HepG2 (cell line): ENCODE results near the gene CASP1. TPM values are rescaled to one million over a fixed set of nuclear protein-coding genes. Genes with fewer than 3 reads are reported as not detected.

Source experiments
- AHR ChIP-seq: IDR thresholded peaks from 2 replicates; pipeline ENCODE4 v1.6.1; 2018; ENCODE audit warnings: missing genetic modification reagents, missing compliant biosample characterization
- CREB1 ChIP-seq, 2 experiments: fragments of 450-650 bp in 1 of 2; IDR thresholded peaks; 2 replicates each; pipeline ENCODE4 v1.6.1; 2016 to 2017; ENCODE audit warnings: control low read depth in 1 of 2, mild to moderate bottlenecking in 1 of 2, missing compliant biosample characterization in 1 of 2, missing genetic modification characterization in 1 of 2
- FOXP4 ChIP-seq: sonication (generic); formaldehyde crosslinking; IDR thresholded peaks from 2 replicates; pipeline ENCODE4 v1.4.0; 2020; ENCODE audit warnings: missing genetic modification reagents
- MATR3 ChIP-seq: sonication (generic); formaldehyde crosslinking; IDR thresholded peaks from 2 replicates; pipeline ENCODE4 v1.4.0; 2020; ENCODE audit warnings: missing genetic modification reagents
- MED8 ChIP-seq: sonication (generic); formaldehyde crosslinking; IDR thresholded peaks from 2 replicates; pipeline ENCODE4 v1.8.1; 2023; ENCODE audit warnings: mild to moderate bottlenecking, missing genetic modification reagents; ENCODE audit not compliant: insufficient replicate concordance
- MZF1 ChIP-seq: sonication (generic); formaldehyde crosslinking; IDR thresholded peaks from 2 replicates; pipeline ENCODE4 v1.8.1; 2023; ENCODE audit warnings: mild to moderate bottlenecking, missing genetic modification reagents, borderline replicate concordance
- SNRNP70 ChIP-seq: fragments of 200-400 bp; formaldehyde crosslinking; IDR thresholded peaks from 2 replicates; pipeline ENCODE4 v1.6.1; 2017; ENCODE audit warnings: mild to moderate bottlenecking, low read depth, low read length, moderate library complexity
- TIGD3 ChIP-seq: sonication (generic); formaldehyde crosslinking; IDR thresholded peaks from 2 replicates; pipeline ENCODE4 v1.5.1; 2020; ENCODE audit warnings: mild to moderate bottlenecking, missing genetic modification reagents, borderline replicate concordance
- ZBTB26 ChIP-seq: IDR thresholded peaks from 2 replicates; pipeline ENCODE4 v1.6.1; 2016; ENCODE audit warnings: missing compliant biosample characterization, missing genetic modification reagents, borderline replicate concordance
- ZNF142 ChIP-seq: sonication (generic); formaldehyde crosslinking; IDR thresholded peaks from 2 replicates; pipeline ENCODE4 v1.4.0; 2020; ENCODE audit warnings: missing genetic modification reagents
- ZNF281 ChIP-seq: sonication (generic); formaldehyde crosslinking; IDR thresholded peaks from 2 replicates; pipeline ENCODE4 v1.4.0; 2020; ENCODE audit warnings: missing genetic modification reagents, borderline replicate concordance
- ZNF605 ChIP-seq: sonication (generic); formaldehyde crosslinking; IDR thresholded peaks from 2 replicates; pipeline ENCODE4 v1.8.0; 2022; ENCODE audit warnings: mild to moderate bottlenecking, missing genetic modification reagents
- polyA plus RNA-seq, 8 experiments: library from polyadenylated mRNA; depleted of rRNA in 3 of 8; stranded (reverse) in 7 of 8; unstranded in 1 of 8; fragments of >200 nt; fragmentation: Illumina TruSeq in 4 of 8; extraction: Trizol in 4 of 8; gene quantifications; 2 replicates each; pipeline versions ENCODE4 v1.2.1 to v1.2.3, GENCODE V29; 2011 to 2016; ENCODE audit warnings: low read depth in 4 of 8, missing spikeins in 1 of 8, mixed read lengths in 1 of 8; ENCODE audit not compliant: insufficient read depth in 1 of 8
- total RNA-seq, 5 experiments: library from RNA; depleted of rRNA; stranded (reverse); fragments of >200 nt; fragmentation: Illumina TruSeq; extraction: Trizol; gene quantifications; 2 replicates each; pipeline ENCODE4 v1.2.3, GENCODE V29; 2016; ENCODE audit warnings: low read depth in 1 of 5

CASP1 gene
- total and polyA plus RNA-seq, 2 of the 13 experiments (the other 11 are each of a cell fraction or from before 2014, with no cell fraction given): 0.34 to 5.2 TPM

GRCh38 chr11:105046898-105047579 lies 12.1 kb upstream of the CASP1 start (continued):
- TF ChIP-seq TIGD3 (CRISPR knock-in tag) (no peak), MED8 (CRISPR knock-in tag) (no peak), CREB1 (IDR thresholded peaks at IDR 0.05) (0 out of 2 replicates have a peak, but pooled peaks have one; percentile 10), CREB1 (CRISPR knock-in tag; IDR thresholded peaks at IDR 0.05) (peak; percentile 52; the same call in 1 of the 2 replicates), AHR (CRISPR knock-in tag) (no peak), FOXP4 (CRISPR knock-in tag) (peak; percentile 95), ZNF281 (peak; percentile 47; the same call in 1 of the 2 replicates), SNRNP70 (no peak), MATR3 (CRISPR knock-in tag) (no peak), ZBTB26 (CRISPR knock-in tag) (peak; percentile 76; the same call in 1 of the 2 replicates), ZNF605 (CRISPR knock-in tag) (no peak), MZF1 (CRISPR knock-in tag) (no peak), ZNF142 (CRISPR knock-in tag) (peak; percentile 56; the same call in 1 of the 2 replicates)
